ENCODE measurements around the gene ARHGAP20. TPM values are rescaled to one million over a fixed set of nuclear protein-coding genes. Genes with fewer than 3 reads are reported as not detected.

ARHGAP20 gene
- polyA plus RNA-seq = 1 to 10 TPM; 1.2 to 8.8 (median 6.2) TPM

GRCh38 chr11:110711776-110712658 lies at the start of gene ARHGAP20:
Gene ARHGAP20 (minus strand): TSS chr11:110712437. CDS start chr11:110712231, 206 bp downstream.
- WGBS, 3 donors = 0% methylated on average over 94 to 109 of the region's 109 CpGs
- no peak within 1 kb of the TSS for H3K27ac ChIP-seq (ENCODE audit: low read depth, low read length)

DNA sequence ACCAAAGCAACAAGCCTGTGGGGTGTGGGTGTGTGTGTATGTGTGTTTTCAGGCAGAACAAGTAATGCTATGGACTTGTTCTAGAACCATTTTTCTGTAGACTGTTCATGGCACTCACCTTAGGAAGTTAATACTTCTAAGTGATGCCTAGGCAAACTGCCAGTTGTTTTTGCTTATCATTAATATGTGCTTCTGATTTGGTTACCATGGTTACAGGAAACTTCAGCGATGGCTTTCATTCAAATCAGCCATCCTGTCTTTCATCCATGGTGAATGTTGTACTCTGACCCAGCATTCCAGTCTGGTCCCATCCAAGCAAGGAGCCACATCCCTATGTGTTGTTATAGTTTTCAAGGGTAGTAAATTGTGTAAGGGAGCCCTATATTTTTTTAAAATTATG lies 49.8 kb upstream of the ARHGAP20 start:
- no peak overlapping the region for H3K27ac ChIP-seq (ENCODE audit: low read depth, low read length)
- WGBS, 3 donors = 25 to 54% (median 54%) methylated on average over 1 of the region's 1 CpG

DNA sequence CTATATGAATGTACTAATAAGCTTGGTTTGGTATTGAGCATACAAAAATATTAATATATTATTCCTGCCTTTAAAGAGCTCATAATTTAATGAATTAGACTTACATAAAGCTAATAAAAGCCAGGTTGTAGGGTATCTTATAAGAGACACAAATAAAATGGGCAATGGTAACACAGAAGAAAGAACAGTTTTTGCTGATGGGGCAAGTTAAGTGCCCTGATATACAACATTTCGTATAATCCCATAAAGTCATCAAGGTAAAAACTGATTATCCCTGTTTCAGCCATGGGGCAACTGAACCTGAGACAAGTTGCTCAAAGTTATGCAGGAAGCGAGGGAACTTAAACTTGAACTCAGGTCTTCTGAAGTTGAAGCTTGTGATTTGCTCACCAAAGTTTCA lies 48.9 kb upstream of the ARHGAP20 start:
- H3K27ac ChIP-seq (ENCODE audit: low read depth, low read length) = no peak overlapping the region
- WGBS, 3 donors = 92 to 97% (median 94%) methylated on average over 2 of the region's 2 CpGs

GRCh38 chr11:110759972-110760381 lies 47.7 kb upstream of the ARHGAP20 start:
- 16 to 26% (median 19%) methylated on average over 3 of the region's 3 CpGs for WGBS, 3 donors
- no peak overlapping the region for H3K27ac ChIP-seq (ENCODE audit: low read depth, low read length)

GRCh38 chr11:110757962-110758755 lies 45.9 kb upstream of the ARHGAP20 start:
- WGBS, 3 donors = 66 to 72% (median 71%) methylated on average over 2 of the region's 2 CpGs

GRCh38 chr11:110757066-110757465 lies 44.8 kb upstream of the ARHGAP20 start:
- 68 to 79% (median 73%) methylated on average over 5 of the region's 5 CpGs for WGBS, 3 donors
- no peak overlapping the region for H3K27ac ChIP-seq (ENCODE audit: low read depth, low read length)

More at GRCh38 chr11:110757962-110758755, 45.9 kb upstream of the ARHGAP20 start:
- no peak overlapping the region for H3K27ac ChIP-seq (ENCODE audit: low read depth, low read length)

- H3K27ac ChIP-seq (ENCODE audit: low read depth, low read length) = no peak overlapping the region
- WGBS, 3 donors = 62 to 82% (median 78%) methylated on average over 3 of the region's 3 CpGs
Measured at GRCh38 chr11:110755941-110756340, 43.7 kb upstream of the ARHGAP20 start.

GRCh38 chr11:110752890-110753289 lies 40.7 kb upstream of the ARHGAP20 start:
- H3K27ac ChIP-seq (ENCODE audit: low read depth, low read length) = no peak overlapping the region

DNA sequence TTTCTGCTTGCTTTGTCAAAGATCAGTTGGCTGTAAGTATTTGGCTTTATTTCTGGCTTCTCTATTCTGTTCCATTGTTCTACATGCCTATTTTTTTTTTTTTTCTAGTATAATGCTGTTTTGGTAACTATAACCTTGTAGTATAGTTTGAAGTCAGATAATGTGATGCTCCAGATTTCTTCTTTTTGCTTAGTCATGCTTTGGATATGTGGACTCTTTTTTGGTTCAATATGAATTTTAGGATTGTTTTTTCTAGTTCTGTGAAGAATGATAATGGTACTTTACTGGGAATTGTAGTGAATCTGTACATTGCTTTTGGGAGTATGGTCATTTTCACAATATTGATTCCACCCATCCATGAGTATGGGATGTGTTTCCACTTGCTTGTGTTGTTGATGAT lies 37.9 kb upstream of the ARHGAP20 start:
- H3K27ac ChIP-seq (ENCODE audit: low read depth, low read length) = no peak overlapping the region

GRCh38 chr11:110747531-110747930 lies 35.3 kb upstream of the ARHGAP20 start:
- WGBS, 3 donors = 49 to 62% (median 50%) methylated on average over 4 of the region's 4 CpGs
- no peak overlapping the region for H3K27ac ChIP-seq (ENCODE audit: low read depth, low read length)

GRCh38 chr11:110738641-110739040 lies 26.4 kb upstream of the ARHGAP20 start:
- WGBS, 3 donors = 58 to 94% (median 90%) methylated on average over 1 of the region's 1 CpG
- H3K27ac ChIP-seq (ENCODE audit: low read depth, low read length) = no peak overlapping the region

GRCh38 chr11:110737593-110737992 lies 25.4 kb upstream of the ARHGAP20 start:
- WGBS, 3 donors = 79 to 87% (median 84%) methylated on average over 2 of the region's 2 CpGs
- no peak overlapping the region for H3K27ac ChIP-seq (ENCODE audit: low read depth, low read length)

GRCh38 chr11:110736171-110736553 lies 23.9 kb upstream of the ARHGAP20 start:
- WGBS, 3 donors = 49 to 85% (median 83%) methylated on average over 2 of the region's 2 CpGs
- H3K27ac ChIP-seq (ENCODE audit: low read depth, low read length) = no peak overlapping the region

DNA sequence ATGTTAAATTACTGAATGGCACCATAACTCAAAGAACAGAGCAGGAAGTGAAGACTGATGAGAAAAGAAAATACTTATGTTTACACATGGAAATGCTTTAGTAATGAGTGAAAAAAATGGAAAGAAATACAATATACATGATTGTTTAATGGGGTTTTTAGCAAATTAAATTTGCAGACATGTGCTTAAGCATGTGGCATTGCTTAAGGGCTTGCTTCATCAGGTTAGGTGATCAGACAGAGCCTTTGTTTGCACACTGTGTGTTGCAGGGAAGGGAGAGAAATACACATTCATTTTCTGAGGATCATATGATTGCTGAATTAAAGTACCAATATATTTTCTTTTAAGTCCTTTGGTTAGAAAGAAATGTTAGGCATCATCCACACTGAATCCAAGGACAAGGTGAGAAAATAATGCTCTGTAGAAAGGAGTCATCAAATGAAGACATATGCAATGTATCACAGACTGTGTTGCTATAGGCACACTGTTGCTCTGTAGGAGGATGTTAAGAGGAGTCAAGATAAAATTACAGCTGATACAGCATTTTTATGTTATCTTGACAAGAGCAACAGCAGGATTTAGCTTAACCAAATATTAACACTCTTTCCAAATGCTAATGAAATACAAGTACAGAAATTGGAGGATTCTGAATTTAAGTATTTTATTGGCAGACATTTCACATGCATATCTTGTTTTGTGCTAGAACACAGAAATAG lies 23.4 kb upstream of the ARHGAP20 start:
- H3K27ac ChIP-seq (ENCODE audit: low read depth, low read length) = no peak overlapping the region

- WGBS, 3 donors = 44 to 89% (median 60%) methylated on average over 2 of the region's 2 CpGs
- H3K27ac ChIP-seq (ENCODE audit: low read depth, low read length) = no peak overlapping the region
Measured at GRCh38 chr11:110734790-110735189, 22.6 kb upstream of the ARHGAP20 start.

DNA sequence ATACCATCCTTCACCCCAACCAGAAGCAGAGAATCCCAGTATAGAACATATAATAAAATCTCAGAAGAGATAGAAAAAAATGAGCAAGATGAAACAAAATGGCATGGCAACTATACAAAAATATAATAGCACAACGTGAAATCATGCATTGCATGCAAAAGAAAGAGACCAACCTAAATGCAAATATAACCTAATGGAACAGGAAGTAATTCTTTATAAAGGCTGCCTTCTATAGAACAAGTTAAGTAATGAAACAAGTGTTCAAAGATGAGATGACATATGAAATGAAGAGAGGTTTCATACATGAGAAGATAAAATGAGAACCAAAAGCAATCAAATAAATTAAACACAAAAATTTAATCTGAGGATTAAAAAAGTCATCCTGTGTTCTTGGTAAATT lies 18.5 kb upstream of the ARHGAP20 start:
- 78 to 93% (median 90%) methylated on average over 1 of the region's 1 CpG for WGBS, 3 donors
- no peak overlapping the region for H3K27ac ChIP-seq (ENCODE audit: low read depth, low read length)

DNA sequence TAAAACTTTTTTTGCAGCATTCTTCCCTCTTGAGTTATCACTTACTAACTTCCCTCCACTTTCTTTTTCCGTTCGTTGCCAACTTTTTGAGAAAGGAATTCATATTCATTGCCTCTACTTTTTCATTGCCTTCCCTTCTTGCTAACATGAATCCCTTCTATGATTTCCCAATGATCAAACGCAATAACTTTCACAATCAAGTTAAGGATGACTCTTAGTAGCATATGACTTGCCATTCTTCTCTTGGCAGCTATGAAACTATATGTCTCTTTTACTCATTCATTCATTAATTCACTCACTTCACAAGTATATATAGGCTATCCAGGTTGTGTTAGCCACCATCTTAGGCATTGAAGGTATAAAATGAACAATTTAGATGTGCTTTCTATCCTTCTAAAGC lies 16.6 kb upstream of the ARHGAP20 start:
- WGBS, 3 donors = 50 to 93% (median 67%) methylated on average over 3 of the region's 3 CpGs

DNA sequence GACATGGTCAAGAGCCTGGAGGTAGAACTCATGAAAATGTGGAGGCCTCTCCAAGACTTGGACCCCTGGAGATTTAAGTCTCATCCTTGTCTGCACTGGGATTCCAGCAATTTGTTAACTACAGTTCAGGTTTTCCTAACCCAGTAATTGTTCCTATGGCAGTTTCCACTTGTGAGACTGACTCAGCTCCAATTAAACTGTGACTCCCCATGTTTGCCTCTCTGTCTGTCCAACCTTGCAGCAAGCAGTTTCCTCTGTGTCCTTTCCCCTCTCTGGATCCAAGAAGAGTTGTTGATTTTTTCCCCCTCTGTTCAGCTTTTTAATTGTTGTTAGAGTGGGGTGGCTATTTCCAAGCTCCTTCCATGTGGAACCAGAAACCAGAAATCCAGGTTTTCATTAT lies 16.2 kb upstream of the ARHGAP20 start:
- no peak overlapping the region for H3K27ac ChIP-seq (ENCODE audit: low read depth, low read length)

More for the DNA sequence above, 16.6 kb upstream of the ARHGAP20 start:
- H3K27ac ChIP-seq (ENCODE audit: low read depth, low read length) = no peak overlapping the region

- H3K27ac ChIP-seq (ENCODE audit: low read depth, low read length) = no peak overlapping the region
- 50 to 97% (median 92%) methylated on average over 2 of the region's 2 CpGs for WGBS, 3 donors
Measured at GRCh38 chr11:110724358-110724757, 12.1 kb upstream of the ARHGAP20 start.

Measured in adipose tissue (tissue), 3 donors.